Measurements from ENCODE around the gene AUNIP. TPM values are rescaled to one million over a fixed set of nuclear protein-coding genes. Genes with fewer than 3 reads are reported as not detected.

Gene AUNIP
- total RNA-seq, 2 experiments from 2014 or later, result 8.8 to 10.3 TPM

GRCh38 chr1:25821630-25822091 is 37.6 kb downstream of the AUNIP start:
- peaks cover 28% of the 10 kb centered on the region for H3K4me1 Mint-ChIP-seq (ENCODE audit: low read depth)
- H3K36me3 Mint-ChIP-seq (ENCODE audit: low read depth), result peaks cover 10% of the 10 kb centered on the region
- POLR2A ChIA-PET, result interaction anchor here (0.7 to 2.7 kb wide), 7 partner anchors 9 to 271 kb away, joined by 3 to 23 read pairs (median 3); no protein-coding TSS in a partner anchor
- intact Hi-C loops (cut with micrococcal nuclease), result no loop called here
- H3K9me3 Mint-ChIP-seq, result no peaks in the 10 kb centered on the region
- peak overlapping the region; percentile 95 for H3K27ac Mint-ChIP-seq
- DNase-seq, result no peak
- CTCF ChIA-PET, result interaction anchor here (0.6 to 3.3 kb wide), 5 partner anchors 9 to 23 kb away, joined by 3 to 18 read pairs (median 3); no protein-coding TSS in a partner anchor
- H3K27me3 Mint-ChIP-seq, result no peaks in the 10 kb centered on the region
- no peak for TF ChIP-seq CTCF (IDR thresholded peaks at IDR 0.05)
- ATAC-seq, result no peak
- H3K4me3 Mint-ChIP-seq, result peak overlapping the region; percentile 95

GRCh38 chr1:25821112-25821476 is 38.2 kb downstream of the AUNIP start:
- H3K36me3 Mint-ChIP-seq (ENCODE audit: low read depth), result peaks cover 8% of the 10 kb centered on the region
- ChIA-PET POLR2A (interaction anchor here (0.7 to 2.7 kb wide), 7 partner anchors 9 to 270 kb away, joined by 3 to 23 read pairs (median 3); no protein-coding TSS in a partner anchor), CTCF (interaction anchor here (0.6 to 3.3 kb wide), 3 partner anchors 10 to 74 kb away, joined by 3 to 18 read pairs (median 3); no protein-coding TSS in a partner anchor)
- H3K27me3 Mint-ChIP-seq, result no peaks in the 10 kb centered on the region
- no peak for DNase-seq
- H3K27ac Mint-ChIP-seq, result peak overlapping the region; percentile 95
- ATAC-seq, result no peak
- intact Hi-C loops (cut with micrococcal nuclease), result no loop called here
- no peaks in the 10 kb centered on the region for H3K9me3 Mint-ChIP-seq
- peaks cover 28% of the 10 kb centered on the region for H3K4me1 Mint-ChIP-seq (ENCODE audit: low read depth)
- H3K4me3 Mint-ChIP-seq, result peak overlapping the region; percentile 95
- TF ChIP-seq CTCF (IDR thresholded peaks at IDR 0.05), result no peak

- peaks cover 28% of the 10 kb centered on the region for H3K4me1 Mint-ChIP-seq (ENCODE audit: low read depth)
- H3K4me3 Mint-ChIP-seq, result peak overlapping the region; percentile 95
- H3K27ac Mint-ChIP-seq, result peak overlapping the region; percentile 95
- DNase-seq (peak; percentile 88), ATAC-seq (peak; percentile 70)
- no peaks in the 10 kb centered on the region for H3K27me3 Mint-ChIP-seq
- peaks cover 7% of the 10 kb centered on the region for H3K36me3 Mint-ChIP-seq (ENCODE audit: low read depth)
- CTCF ChIA-PET, result interaction anchor here (0.7 to 3.3 kb wide), 6 partner anchors 10 to 212 kb away, joined by 3 to 18 read pairs (median 4); partner anchors contain the start of gene PAFAH2
- intact Hi-C loops (cut with micrococcal nuclease), result no loop called here
- no peaks in the 10 kb centered on the region for H3K9me3 Mint-ChIP-seq
- TF ChIP-seq CTCF (IDR thresholded peaks at IDR 0.05), result no peak
- POLR2A ChIA-PET, result interaction anchor here (0.6 to 2.7 kb wide), 14 partner anchors 10 to 1079 kb away, joined by 3 to 23 read pairs (median 3); partner anchors contain the start of genes AUNIP and STMN1
Measured at GRCh38 chr1:25820247-25821111, 38.8 kb downstream of the AUNIP start.

- no peaks in the 10 kb centered on the region for H3K27me3 Mint-ChIP-seq
- CTCF ChIA-PET, result interaction anchor here (0.7 to 3.3 kb wide), 6 partner anchors 10 to 211 kb away, joined by 3 to 18 read pairs (median 4); partner anchors contain the start of gene PAFAH2
- H3K4me1 Mint-ChIP-seq (ENCODE audit: low read depth), result peaks cover 28% of the 10 kb centered on the region
- POLR2A ChIA-PET, result interaction anchor here (0.6 to 2.7 kb wide), 12 partner anchors 11 to 1080 kb away, joined by 3 to 23 read pairs (median 3); partner anchors contain the start of genes AUNIP and STMN1
- peaks cover 9% of the 10 kb centered on the region for H3K36me3 Mint-ChIP-seq (ENCODE audit: low read depth)
- intact Hi-C loops (cut with micrococcal nuclease), result no loop called here
- ATAC-seq, result peak; percentile 92
- peak within 1 kb of the TSS; percentile 95 for H3K4me3 Mint-ChIP-seq
- no peak for TF ChIP-seq CTCF (IDR thresholded peaks at IDR 0.05)
- peak within 1 kb of the TSS; percentile 95 for H3K27ac Mint-ChIP-seq
- peak; percentile 98 for DNase-seq
- no peaks in the 10 kb centered on the region for H3K9me3 Mint-ChIP-seq
Measured at GRCh38 chr1:25819491-25820246, 39.6 kb downstream of the AUNIP start, which contains the start of gene MTFR1L. MTFR1L (plus strand) TSS chr1:25819954; CDS start chr1:25823105, 3,151 bp downstream.
